Psoas muscle (tissue), 8 donors: Measurements from ENCODE around the gene OSBPL5. TPM values are rescaled to one million over a fixed set of nuclear protein-coding genes. Genes with fewer than 3 reads are reported as not detected.
A peak's percentile ranks its signal among the peaks of the same experiment; 100 is the strongest.

Experiments used
- ATAC-seq, 4 donors: fragments of 200-7000 bp; cut with Tn5 transposase; one replicate each; pipeline ENCODE4 v1.9.1; 2020; ENCODE audit warnings: moderate library complexity in 3 of 4, mild to moderate bottlenecking in 2 of 4
- DNase-seq, 2 donors: peaks; one replicate each; pipeline ENCODE4 v3.0.0-alpha.2; 2020
- H3K27ac ChIP-seq: fragments of 200-600 bp; one replicate; pipeline ENCODE4 v1.8.0; 2022
- H3K27me3 ChIP-seq, 3 donors: fragments of 200-600 bp in 1 of 3; one replicate each; pipeline versions ENCODE4 v1.6.1 to v1.8.0; 2013 to 2022; ENCODE audit warnings: low read length in 2 of 3, mild to moderate bottlenecking in 2 of 3, moderate library complexity in 1 of 3; ENCODE audit not compliant: insufficient read depth in 3 of 3
- H3K36me3 ChIP-seq, 2 donors: fragments of 200-600 bp in 1 of 2; one replicate each; pipeline versions ENCODE4 v1.6.1 to v1.8.0; 2013 to 2022; ENCODE audit warnings: low read depth in 1 of 2, mild to moderate bottlenecking in 1 of 2, moderate library complexity in 1 of 2; ENCODE audit not compliant: insufficient read depth in 1 of 2
- H3K4me1 ChIP-seq: fragments of 200-600 bp; one replicate; pipeline ENCODE4 v1.8.0; 2022
- H3K4me3 ChIP-seq: fragments of 200-600 bp; one replicate; pipeline ENCODE4 v1.8.0; 2022; ENCODE audit warnings: mild to moderate bottlenecking
- H3K9me3 ChIP-seq: fragments of 200-600 bp; one replicate; pipeline ENCODE4 v1.8.0; 2022
- CTCF ChIP-seq: fragments of 200-600 bp; IDR thresholded peaks from one replicate; pipeline ENCODE4 v1.8.0; 2022; ENCODE audit warnings: antibody characterized with exemption
- WGBS, 3 donors: extraction: QIAGEN DNeasy Blood & Tissue Kit; methylation state at CpG; one replicate each; pipeline versions ENCODE4 v1.1.6 to v1.1.7; 2013; 5-methylcytosine and 5-hydroxymethylcytosine counted together
- intact Hi-C, 2 donors: fragments of 100-400 bp; cut with DNase I; formaldehyde crosslinking; loops; one replicate each; pipeline versions ENCODE4 v1.11.0 to v1.14.2; 2022
- polyA plus RNA-seq, 3 donors: library from polyadenylated mRNA; stranded (reverse); fragments of 200-250 nt; gene quantifications; one replicate each; pipeline ENCODE4 v1.2.3, GENCODE V29; 2013
- total RNA-seq, 4 donors: library from RNA; stranded (reverse); fragmentation: NEBNext Ultra II Directional in 2 of 4; extraction: Animal tissue kit (Norgen Biotek cat#: 25700) in 2 of 4; gene quantifications; one replicate each; pipeline versions ENCODE4 v1.2.1 to v1.2.4, GENCODE V29; 2021 to 2023
- donor health status: healthy with polysubstance abuse.
- donor health status: DM: no; HTN: no; CAD: no; lungs with moderate emphysema.
- donor health status: Bipolar disorder and iron deficiency.
- donor health status: healthy.
- donor health status: DM: yes; HTN: yes; CAD: no.
- donor health status: DM: no; HTN: no; CAD: no.
- donor health status: DM: no; HTN: no; CAD: no.
- donor health status: DM: yes; HTN: yes; CAD: no.

OSBPL5 gene
- total and polyA plus RNA-seq, 7 donors: 3.4 to 12.4 (median 6.9) TPM

GRCh38 chr11:3104961-3105790 is 59.9 kb downstream of the OSBPL5 start:
- H3K4me1 ChIP-seq: no peaks in the 10 kb centered on the region
- peaks cover 0 to 39% of the 10 kb centered on the region in 2 donors for H3K36me3 ChIP-seq
- no peak overlapping the region for H3K4me3 ChIP-seq
- no peak for TF ChIP-seq CTCF
- H3K27me3 ChIP-seq: no peaks in the 10 kb centered on the region
- ATAC-seq: no peak
- H3K27ac ChIP-seq: no peak overlapping the region
- WGBS, 3 donors: 96% methylated on average over 23 of the region's 23 CpGs
- peak in 1 of 2 donors; percentile 47 for DNase-seq
- intact Hi-C loops: no loop called here
- no peaks in the 10 kb centered on the region for H3K9me3 ChIP-seq

- DNase-seq: peak in 1 of 2 donors; percentile 46
- Histone ChIP-seq H3K27me3 (no peaks in the 10 kb centered on the region), H3K9me3 (no peaks in the 10 kb centered on the region), H3K4me3 (no peak overlapping the region), H3K27ac (no peak overlapping the region), H3K36me3 (peaks cover 0 to 48% of the 10 kb centered on the region in 2 donors), H3K4me1 (no peaks in the 10 kb centered on the region)
- ATAC-seq: no peak
- WGBS, 3 donors: 92 to 93% (median 92%) methylated on average over 22 of the region's 22 CpGs
- no peak for TF ChIP-seq CTCF
- intact Hi-C loops: no loop called here
Measured at GRCh38 chr11:3104051-3104714, 60.9 kb downstream of the OSBPL5 start.

- no peak for ATAC-seq
- H3K4me3 ChIP-seq: no peak overlapping the region
- H3K27me3 ChIP-seq: no peaks in the 10 kb centered on the region
- H3K27ac ChIP-seq: no peak overlapping the region
- intact Hi-C loops: no loop called here
- no peak for TF ChIP-seq CTCF
- no peaks in the 10 kb centered on the region for H3K9me3 ChIP-seq
- no peaks in the 10 kb centered on the region for H3K4me1 ChIP-seq
- peaks cover 0 to 51% of the 10 kb centered on the region in 2 donors for H3K36me3 ChIP-seq
- DNase-seq: peak in 1 of 2 donors; percentile 52
- 81 to 91% (median 90%) methylated on average over 9 to 11 of the region's 11 CpGs for WGBS, 3 donors
Measured at GRCh38 chr11:3103076-3103475, 62.0 kb downstream of the OSBPL5 start.

GRCh38 chr11:3102641-3102921 is 62.5 kb downstream of the OSBPL5 start:
- 89 to 95% (median 94%) methylated on average over 5 of the region's 5 CpGs for WGBS, 3 donors
- no peak overlapping the region for H3K27ac ChIP-seq
- DNase-seq (no peak), ATAC-seq (no peak)
- TF ChIP-seq CTCF: no peak
- no peaks in the 10 kb centered on the region for H3K27me3 ChIP-seq
- no peak overlapping the region for H3K4me3 ChIP-seq
- H3K36me3 ChIP-seq: peaks cover 0 to 55% of the 10 kb centered on the region in 2 donors
- no peaks in the 10 kb centered on the region for H3K9me3 ChIP-seq
- no peaks in the 10 kb centered on the region for H3K4me1 ChIP-seq
- intact Hi-C loops: no loop called here
